Mucosa of descending colon (tissue), 3 donors: ENCODE measurements around the gene ERBB4. TPM values are rescaled to one million over a fixed set of nuclear protein-coding genes. Genes with fewer than 3 reads are reported as not detected.

ENCODE experiments used
- ATAC-seq: fragments of 200-7000 bp; cut with Tn5 transposase; one replicate; pipeline ENCODE4 v1.9.1; 2020; ENCODE audit warnings: mild to moderate bottlenecking, moderate library complexity
- DNase-seq, 3 donors: peaks; one replicate each; pipeline ENCODE4 v3.0.0-alpha.2; 2020
- H3K36me3 ChIP-seq: fragments of 200-600 bp; one replicate; pipeline ENCODE4 v1.8.0; 2021; ENCODE audit warnings: low read depth, mild to moderate bottlenecking
- H3K4me1 ChIP-seq: fragments of 200-600 bp; one replicate; pipeline ENCODE4 v1.8.0; 2021; ENCODE audit warnings: low read depth, mild to moderate bottlenecking
- H3K4me3 ChIP-seq: fragments of 200-600 bp; one replicate; pipeline ENCODE4 v1.8.0; 2021; ENCODE audit warnings: mild to moderate bottlenecking
- H3K9me3 ChIP-seq: fragments of 200-600 bp; one replicate; pipeline ENCODE4 v1.8.0; 2021; ENCODE audit warnings: mild to moderate bottlenecking
- intact Hi-C, 2 donors: fragments of 100-400 bp; cut with DNase I in 1 of 2; cut with micrococcal nuclease in 1 of 2; formaldehyde crosslinking; loops; one replicate each; pipeline versions ENCODE4 v1.11.0 to v1.11.1; 2022; cut with DNase I, micrococcal nuclease
- total RNA-seq, 3 donors: library from RNA; stranded (reverse); fragmentation: NEBNext Ultra II Directional in 2 of 3; extraction: Animal tissue kit (Norgen Biotek cat#: 25700) in 2 of 3; gene quantifications; one replicate each; pipeline versions ENCODE4 v1.2.1 to v1.2.4, GENCODE V29; 2021 to 2023
- TF ChIP-seq, protein P1 (sequence below): fragments of 200-600 bp; IDR thresholded peaks from one replicate; pipeline ENCODE4 v1.8.0; 2022; ENCODE audit warnings: antibody characterized with exemption, mild to moderate bottlenecking
- donor health status: DM: no; HTN: no; CAD: no; lungs with moderate emphysema.
- donor health status: DM: no; HTN: no; CAD: no.
- donor health status: DM: no; HTN: yes; CAD: no.

Gene ERBB4
- total RNA-seq, 3 donors from 2014 or later: 0.05 to 0.25 TPM; not detected in 1

DNA sequence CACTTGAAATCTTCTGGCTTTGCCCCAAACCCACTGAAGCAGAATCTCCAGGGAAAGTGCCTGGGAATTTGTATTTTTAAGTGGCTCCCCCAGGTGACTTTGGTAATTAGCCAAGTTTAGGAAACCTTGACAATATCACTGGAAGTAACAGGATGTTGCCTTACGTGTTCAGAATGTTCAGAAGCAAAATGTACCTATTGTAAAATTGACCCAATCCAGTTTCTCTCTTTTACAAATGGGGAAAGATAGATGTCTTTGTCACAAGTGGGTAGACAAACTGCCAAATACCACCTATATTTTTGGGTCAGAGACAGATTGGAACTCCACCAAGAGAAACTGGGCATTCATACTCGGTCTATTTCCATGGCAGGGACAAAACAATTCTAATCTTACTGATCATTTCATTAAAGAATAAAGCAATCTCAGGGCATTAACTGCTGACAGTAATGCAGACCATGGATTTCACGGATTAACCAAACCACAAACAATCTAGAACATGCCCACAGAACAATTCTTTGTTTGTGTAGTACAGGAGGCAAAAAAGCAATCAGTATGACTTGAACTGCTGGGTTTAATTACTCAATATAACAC, 255.8 kb downstream of the ERBB4 start:
- TF ChIP-seq, protein P1, sequence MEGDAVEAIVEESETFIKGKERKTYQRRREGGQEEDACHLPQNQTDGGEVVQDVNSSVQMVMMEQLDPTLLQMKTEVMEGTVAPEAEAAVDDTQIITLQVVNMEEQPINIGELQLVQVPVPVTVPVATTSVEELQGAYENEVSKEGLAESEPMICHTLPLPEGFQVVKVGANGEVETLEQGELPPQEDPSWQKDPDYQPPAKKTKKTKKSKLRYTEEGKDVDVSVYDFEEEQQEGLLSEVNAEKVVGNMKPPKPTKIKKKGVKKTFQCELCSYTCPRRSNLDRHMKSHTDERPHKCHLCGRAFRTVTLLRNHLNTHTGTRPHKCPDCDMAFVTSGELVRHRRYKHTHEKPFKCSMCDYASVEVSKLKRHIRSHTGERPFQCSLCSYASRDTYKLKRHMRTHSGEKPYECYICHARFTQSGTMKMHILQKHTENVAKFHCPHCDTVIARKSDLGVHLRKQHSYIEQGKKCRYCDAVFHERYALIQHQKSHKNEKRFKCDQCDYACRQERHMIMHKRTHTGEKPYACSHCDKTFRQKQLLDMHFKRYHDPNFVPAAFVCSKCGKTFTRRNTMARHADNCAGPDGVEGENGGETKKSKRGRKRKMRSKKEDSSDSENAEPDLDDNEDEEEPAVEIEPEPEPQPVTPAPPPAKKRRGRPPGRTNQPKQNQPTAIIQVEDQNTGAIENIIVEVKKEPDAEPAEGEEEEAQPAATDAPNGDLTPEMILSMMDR: no peak
- H3K9me3 ChIP-seq: no peaks in the 10 kb centered on the region
- DNase-seq (no peak), ATAC-seq (no peak)
- H3K4me1 ChIP-seq: no peaks in the 10 kb centered on the region
- no peak overlapping the region for H3K4me3 ChIP-seq
- H3K36me3 ChIP-seq: no peaks in the 10 kb centered on the region
- intact Hi-C loops: no loop called here

DNA sequence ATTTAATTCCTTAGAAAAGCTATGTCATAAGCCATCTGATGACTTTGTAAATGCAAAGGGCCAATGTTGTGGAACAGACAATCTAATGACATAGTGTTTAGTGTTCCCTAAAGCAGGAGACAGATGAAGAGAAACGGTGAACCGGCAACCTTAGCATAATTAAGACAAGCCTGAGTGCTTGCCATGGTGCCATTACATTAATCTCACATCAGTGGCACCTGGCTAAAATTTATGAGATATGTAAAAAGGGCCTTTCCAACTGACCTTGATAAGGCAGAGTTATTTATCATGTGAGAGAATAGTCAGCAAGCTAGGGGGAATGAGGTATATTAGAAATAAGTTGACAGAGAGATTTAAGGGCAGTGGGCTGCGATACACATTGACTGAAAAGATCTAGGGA, 261.8 kb downstream of the ERBB4 start:
- intact Hi-C loops: no loop called here
- Histone ChIP-seq H3K36me3 (no peaks in the 10 kb centered on the region), H3K4me1 (no peaks in the 10 kb centered on the region), H3K9me3 (no peaks in the 10 kb centered on the region), H3K4me3 (no peak overlapping the region)
- TF ChIP-seq, protein P1: no peak
- no peak for ATAC-seq
- no peak for DNase-seq

DNA sequence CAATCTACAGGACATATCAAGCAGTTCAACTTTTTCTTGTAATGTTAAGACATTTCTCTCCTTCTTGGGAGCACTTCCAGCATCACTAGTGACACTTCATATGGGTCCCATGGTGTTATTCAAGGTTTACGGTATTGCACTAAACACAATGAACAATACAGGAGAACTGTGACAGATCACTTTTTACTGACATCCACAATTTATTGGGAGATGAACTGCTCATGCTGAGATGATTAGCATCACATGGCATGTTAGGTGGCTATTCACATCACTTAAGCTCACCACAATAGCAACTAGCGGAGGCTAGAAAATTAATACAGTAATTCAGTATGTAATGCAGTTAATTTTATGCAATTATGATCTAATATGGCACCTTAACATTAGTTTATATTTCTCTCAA, 264.4 kb downstream of the ERBB4 start:
- TF ChIP-seq, protein P1: no peak
- Histone ChIP-seq H3K9me3 (no peaks in the 10 kb centered on the region), H3K36me3 (no peaks in the 10 kb centered on the region), H3K4me3 (no peak overlapping the region), H3K4me1 (no peaks in the 10 kb centered on the region)
- ATAC-seq (no peak), DNase-seq (no peak)
- intact Hi-C loops: no loop called here

DNA sequence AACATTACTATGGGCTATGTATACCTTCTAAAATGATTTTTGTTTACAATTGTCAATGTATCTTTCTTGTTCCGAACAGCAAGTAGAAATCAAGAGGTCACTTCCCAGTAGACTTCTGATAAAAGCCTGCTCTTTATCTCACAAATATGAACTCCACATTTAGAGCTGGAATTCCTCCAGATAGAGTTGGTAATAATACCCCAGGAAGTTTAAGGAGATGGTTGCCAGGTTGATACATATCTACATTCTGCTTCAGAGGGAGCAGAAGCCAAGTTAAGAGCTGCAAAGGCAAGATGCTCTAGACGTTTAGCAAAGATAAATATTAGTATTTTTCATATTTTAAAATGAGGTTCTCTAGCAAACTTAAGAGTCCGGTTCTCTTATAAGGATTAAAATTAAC, 267.0 kb downstream of the ERBB4 start:
- TF ChIP-seq, protein P1: no peak
- Histone ChIP-seq H3K9me3 (no peaks in the 10 kb centered on the region), H3K4me3 (no peak overlapping the region), H3K36me3 (no peaks in the 10 kb centered on the region), H3K4me1 (no peaks in the 10 kb centered on the region)
- no peak for DNase-seq
- intact Hi-C loops: no loop called here
- no peak for ATAC-seq

DNA sequence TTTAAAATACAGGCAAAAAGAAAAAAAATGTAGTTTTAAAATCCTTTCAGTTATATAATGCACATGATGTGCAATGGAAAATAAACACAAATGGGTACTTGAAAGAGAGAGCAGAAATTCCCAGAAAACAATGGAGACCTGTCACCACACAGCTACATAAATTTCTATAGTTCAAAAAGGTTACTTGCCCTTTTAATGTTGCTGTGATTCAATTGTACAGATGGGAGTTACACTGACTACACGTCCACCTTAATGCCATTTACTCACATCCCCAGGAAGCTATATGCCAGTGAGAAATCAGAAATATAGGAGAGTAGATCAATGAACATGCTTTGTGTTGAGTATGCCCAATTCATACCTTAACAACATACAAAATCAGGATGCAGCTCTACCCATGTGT, 269.6 kb downstream of the ERBB4 start:
- DNase-seq (no peak), ATAC-seq (no peak)
- Histone ChIP-seq H3K36me3 (no peaks in the 10 kb centered on the region), H3K4me1 (no peaks in the 10 kb centered on the region), H3K9me3 (no peaks in the 10 kb centered on the region), H3K4me3 (no peak overlapping the region)
- intact Hi-C loops: no loop called here
- TF ChIP-seq, protein P1: no peak

DNA sequence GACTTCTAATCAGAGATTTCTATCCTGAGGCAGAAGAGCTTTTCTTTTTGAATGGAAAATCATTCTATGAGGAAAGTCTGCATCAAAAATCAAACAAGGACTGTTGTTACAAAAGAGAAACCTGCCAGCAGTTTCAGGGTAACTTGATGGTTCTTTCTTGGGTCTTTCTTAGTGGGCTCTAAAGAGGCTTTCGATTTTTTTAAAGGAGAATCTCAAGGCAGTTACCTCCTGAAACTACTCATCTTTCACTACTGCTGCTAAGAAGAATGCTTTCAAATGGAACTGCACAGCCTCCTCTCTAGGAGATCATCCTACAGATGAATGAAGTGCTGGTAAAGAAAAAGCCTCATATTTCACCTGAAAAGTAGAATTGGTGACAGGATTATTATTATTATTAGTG, 272.3 kb downstream of the ERBB4 start:
- no peaks in the 10 kb centered on the region for H3K36me3 ChIP-seq
- H3K4me3 ChIP-seq: no peak overlapping the region
- H3K4me1 ChIP-seq: no peaks in the 10 kb centered on the region
- intact Hi-C loops: no loop called here
- DNase-seq: no peak
- TF ChIP-seq, protein P1: no peak
- H3K9me3 ChIP-seq: no peaks in the 10 kb centered on the region
- ATAC-seq: no peak
